Mammary epithelial cell (primary cell): ENCODE results near the gene LCA5.

ENCODE experiments used
- EZH2 ChIP-seq: IDR thresholded peaks from 2 replicates; pipeline ENCODE4 v1.6.1; 2012; ENCODE audit warnings: low read length, inconsistent platforms, borderline replicate concordance
- TF ChIP-seq, protein P1 (sequence below), 2 donors: IDR thresholded peaks in 1 of 2; conservative IDR thresholded peaks in 1 of 2; 2 replicates each; pipeline ENCODE4 v1.5.1; 2011 to 2012; ENCODE audit warnings: inconsistent platforms in 2 of 2, low read length in 2 of 2, mild to moderate bottlenecking in 2 of 2, control low read depth in 1 of 2, low read depth in 1 of 2; ENCODE audit not compliant: insufficient read depth in 1 of 2; ENCODE audit errors: extremely low read depth in 1 of 2

DNA sequence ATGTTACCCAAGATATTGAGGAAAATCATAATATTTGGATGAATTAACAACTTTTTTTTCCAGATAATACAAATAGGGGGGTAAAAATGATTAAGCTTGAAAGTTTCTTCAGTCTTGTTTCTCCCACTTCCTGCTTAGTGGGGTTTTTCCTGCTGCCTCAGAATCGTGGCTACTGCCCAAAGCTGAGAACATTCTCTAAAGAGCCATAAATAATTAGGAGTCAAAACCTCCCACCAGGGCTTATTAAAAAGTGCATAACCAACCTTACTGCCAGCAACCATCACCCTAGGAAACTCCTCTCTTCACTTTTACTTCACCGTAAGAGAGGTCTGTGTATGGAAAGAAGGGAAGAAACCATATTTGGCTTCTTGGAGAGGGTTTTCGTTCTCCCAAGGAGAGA lies 9.0 kb upstream of the LCA5 start:
- TF ChIP-seq, protein P1, sequence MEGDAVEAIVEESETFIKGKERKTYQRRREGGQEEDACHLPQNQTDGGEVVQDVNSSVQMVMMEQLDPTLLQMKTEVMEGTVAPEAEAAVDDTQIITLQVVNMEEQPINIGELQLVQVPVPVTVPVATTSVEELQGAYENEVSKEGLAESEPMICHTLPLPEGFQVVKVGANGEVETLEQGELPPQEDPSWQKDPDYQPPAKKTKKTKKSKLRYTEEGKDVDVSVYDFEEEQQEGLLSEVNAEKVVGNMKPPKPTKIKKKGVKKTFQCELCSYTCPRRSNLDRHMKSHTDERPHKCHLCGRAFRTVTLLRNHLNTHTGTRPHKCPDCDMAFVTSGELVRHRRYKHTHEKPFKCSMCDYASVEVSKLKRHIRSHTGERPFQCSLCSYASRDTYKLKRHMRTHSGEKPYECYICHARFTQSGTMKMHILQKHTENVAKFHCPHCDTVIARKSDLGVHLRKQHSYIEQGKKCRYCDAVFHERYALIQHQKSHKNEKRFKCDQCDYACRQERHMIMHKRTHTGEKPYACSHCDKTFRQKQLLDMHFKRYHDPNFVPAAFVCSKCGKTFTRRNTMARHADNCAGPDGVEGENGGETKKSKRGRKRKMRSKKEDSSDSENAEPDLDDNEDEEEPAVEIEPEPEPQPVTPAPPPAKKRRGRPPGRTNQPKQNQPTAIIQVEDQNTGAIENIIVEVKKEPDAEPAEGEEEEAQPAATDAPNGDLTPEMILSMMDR (conservative IDR thresholded peaks at IDR 0.05 in 1 of 2, IDR thresholded peaks at IDR 0.05 in 1 of 2; ENCODE audit: extremely low read depth in 1 of 2, insufficient read depth in 1 of 2, low read depth in 1 of 2, low read length in 2 of 2): no peak
- TF ChIP-seq EZH2: no peak
